ENCODE results near the gene CD93.

The CD93 gene

GRCh38 chr20:23083553-23084220 is 2.4 kb downstream of the CD93 start:
- DNase-seq: no peak

- no peak for DNase-seq
These were observed 3.1 kb downstream of the CD93 start for GRCh38 chr20:23082846-23083552.

- no peak for DNase-seq
These were observed 4.8 kb downstream of the CD93 start for GRCh38 chr20:23081263-23081819.

GRCh38 chr20:23080521-23080920 is 5.6 kb downstream of the CD93 start:
- no peak for DNase-seq

- DNase-seq: no peak
These were observed 6.2 kb downstream of the CD93 start for GRCh38 chr20:23079926-23080325.

GRCh38 chr20:23079016-23079351 is 7.1 kb downstream of the CD93 start:
- DNase-seq: no peak

GRCh38 chr20:23078351-23079015 is 7.6 kb downstream of the CD93 start:
- DNase-seq: no peak

GRCh38 chr20:23077277-23077676 is 8.8 kb downstream of the CD93 start:
- no peak for DNase-seq

- DNase-seq: no peak
These were observed 12.1 kb downstream of the CD93 start for GRCh38 chr20:23074052-23074451.

- DNase-seq: no peak
These were observed 13.1 kb downstream of the CD93 start for GRCh38 chr20:23072892-23073586.

- DNase-seq: no peak
These were observed 14.1 kb downstream of the CD93 start for GRCh38 chr20:23071996-23072395.

GRCh38 chr20:23071398-23071797 is 14.7 kb downstream of the CD93 start:
- no peak for DNase-seq

GRCh38 chr20:23069108-23069507 is 17.0 kb downstream of the CD93 start:
- no peak for DNase-seq

GRCh38 chr20:23068283-23068682 is 17.8 kb downstream of the CD93 start:
- DNase-seq: no peak

- DNase-seq: no peak
These were observed 19.4 kb downstream of the CD93 start for GRCh38 chr20:23066772-23067171.

- no peak for DNase-seq
These were observed 20.6 kb downstream of the CD93 start for GRCh38 chr20:23065266-23066201.

GRCh38 chr20:23063581-23063980 is 22.5 kb downstream of the CD93 start:
- no peak for DNase-seq

- DNase-seq: no peak
These were observed 23.0 kb downstream of the CD93 start for GRCh38 chr20:23063168-23063567.

- no peak for DNase-seq
These were observed 23.5 kb downstream of the CD93 start for GRCh38 chr20:23062632-23063031.

GRCh38 chr20:23061734-23062561 is 24.2 kb downstream of the CD93 start:
- no peak for DNase-seq

- no peak for DNase-seq
These were observed 24.9 kb downstream of the CD93 start for GRCh38 chr20:23061262-23061661.

Data from GOT3 (cell line).